Left lung (tissue), 10 donors: ENCODE measurements around the gene TSPAN5. TPM values are rescaled to one million over a fixed set of nuclear protein-coding genes. Genes with fewer than 3 reads are reported as not detected.

Experiments used
- ATAC-seq: fragments of 200-7000 bp; cut with Tn5 transposase; one replicate; pipeline ENCODE4 v1.9.1; 2020; ENCODE audit warnings: moderate library complexity
- DNase-seq, 4 donors: peaks; one replicate each; pipeline ENCODE4 v3.0.0-alpha.2; 2013 to 2020
- H3K27ac ChIP-seq, 2 donors: fragments of 200-600 bp; sonication (generic) in 1 of 2; one replicate each; pipeline versions ENCODE4 v1.5.0 to v1.8.0; 2020 to 2021
- H3K27me3 ChIP-seq, 2 donors: fragments of 200-600 bp; sonication (generic) in 1 of 2; one replicate each; pipeline versions ENCODE4 v1.5.0 to v1.8.0; 2020 to 2021
- H3K36me3 ChIP-seq, 2 donors: fragments of 200-600 bp; sonication (generic) in 1 of 2; one replicate each; pipeline versions ENCODE4 v1.5.0 to v1.8.0; 2020 to 2021
- H3K4me1 ChIP-seq, 2 donors: fragments of 200-600 bp; one replicate each; pipeline ENCODE4 v1.8.0; 2021
- H3K4me3 ChIP-seq, 2 donors: fragments of 200-600 bp; sonication (generic) in 1 of 2; one replicate each; pipeline versions ENCODE4 v1.5.0 to v1.8.0; 2020 to 2021; ENCODE audit warnings: mild to moderate bottlenecking in 1 of 2
- H3K9me3 ChIP-seq, 2 donors: fragments of 200-600 bp; sonication (generic) in 1 of 2; one replicate each; pipeline versions ENCODE4 v1.5.0 to v1.8.0; 2020 to 2021
- intact Hi-C, 2 donors: fragments of 100-400 bp; cut with DNase I; formaldehyde crosslinking; loops; one replicate each; pipeline versions ENCODE4 v1.11.2 to v1.14.2; 2022
- polyA plus RNA-seq, 6 donors: library from polyadenylated mRNA; unstranded; fragments of 120-200 nt; gene quantifications; one replicate each; pipeline ENCODE4 v1.2.1, GENCODE V29; 2013; ENCODE audit not compliant: insufficient read length in 6 of 6
- total RNA-seq, 2 donors: library from RNA; stranded (reverse); fragmentation: NEBNext Ultra II Directional; extraction: Animal tissue kit (Norgen Biotek cat#: 25700); gene quantifications; one replicate each; pipeline ENCODE4 v1.2.1, GENCODE V29; 2021
- TF ChIP-seq, protein P1 (sequence below), 2 donors: fragments of 200-600 bp; sonication (generic) in 1 of 2; IDR thresholded peaks; one replicate each; pipeline versions ENCODE4 v1.5.0 to v1.8.0; 2021; ENCODE audit warnings: antibody characterized with exemption in 2 of 2
- donor health status: DM: no; HTN: yes; CAD: no.
- donor health status: DM: no; HTN: no; CAD: no.

TSPAN5 gene
- total and polyA plus RNA-seq, 8 donors: 11.9 to 36.5 (median 31.7) TPM

DNA sequence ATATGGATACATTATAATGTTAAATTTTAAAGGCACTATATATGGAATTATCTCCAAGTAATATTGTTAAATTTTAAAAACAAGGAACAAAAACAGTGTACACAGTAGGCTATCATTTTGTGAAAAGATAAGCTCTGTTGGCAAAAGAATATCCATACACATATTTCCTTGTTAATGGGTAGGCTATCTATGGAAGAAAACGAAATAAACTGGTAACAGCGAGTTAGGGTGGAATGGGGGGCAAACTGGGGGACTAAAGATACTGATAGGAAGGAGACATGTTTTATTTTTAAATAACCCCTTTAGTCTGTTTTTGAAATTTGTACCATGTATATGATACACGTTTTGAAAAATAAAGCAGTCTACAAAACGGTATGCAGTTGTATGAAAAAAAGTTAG is 3.6 kb upstream of the TSPAN5 start:
- no peaks in the 10 kb centered on the region for H3K36me3 ChIP-seq
- H3K4me1 ChIP-seq: peaks cover 6 to 24% of the 10 kb centered on the region in 2 donors
- H3K4me3 ChIP-seq: no peak overlapping the region
- H3K27me3 ChIP-seq: peaks cover 0 to 29% of the 10 kb centered on the region in 2 donors
- DNase-seq: no peak
- H3K9me3 ChIP-seq: no peaks in the 10 kb centered on the region
- no peak overlapping the region for H3K27ac ChIP-seq
- ATAC-seq: no peak
- intact Hi-C loops: loop anchor here in 1 of 2 donors (10.0 kb wide), 1 partner anchor 187 kb away; no protein-coding TSS in a partner anchor
- TF ChIP-seq, protein P1, sequence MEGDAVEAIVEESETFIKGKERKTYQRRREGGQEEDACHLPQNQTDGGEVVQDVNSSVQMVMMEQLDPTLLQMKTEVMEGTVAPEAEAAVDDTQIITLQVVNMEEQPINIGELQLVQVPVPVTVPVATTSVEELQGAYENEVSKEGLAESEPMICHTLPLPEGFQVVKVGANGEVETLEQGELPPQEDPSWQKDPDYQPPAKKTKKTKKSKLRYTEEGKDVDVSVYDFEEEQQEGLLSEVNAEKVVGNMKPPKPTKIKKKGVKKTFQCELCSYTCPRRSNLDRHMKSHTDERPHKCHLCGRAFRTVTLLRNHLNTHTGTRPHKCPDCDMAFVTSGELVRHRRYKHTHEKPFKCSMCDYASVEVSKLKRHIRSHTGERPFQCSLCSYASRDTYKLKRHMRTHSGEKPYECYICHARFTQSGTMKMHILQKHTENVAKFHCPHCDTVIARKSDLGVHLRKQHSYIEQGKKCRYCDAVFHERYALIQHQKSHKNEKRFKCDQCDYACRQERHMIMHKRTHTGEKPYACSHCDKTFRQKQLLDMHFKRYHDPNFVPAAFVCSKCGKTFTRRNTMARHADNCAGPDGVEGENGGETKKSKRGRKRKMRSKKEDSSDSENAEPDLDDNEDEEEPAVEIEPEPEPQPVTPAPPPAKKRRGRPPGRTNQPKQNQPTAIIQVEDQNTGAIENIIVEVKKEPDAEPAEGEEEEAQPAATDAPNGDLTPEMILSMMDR (IDR thresholded peaks at IDR 0.05): no peak

DNA sequence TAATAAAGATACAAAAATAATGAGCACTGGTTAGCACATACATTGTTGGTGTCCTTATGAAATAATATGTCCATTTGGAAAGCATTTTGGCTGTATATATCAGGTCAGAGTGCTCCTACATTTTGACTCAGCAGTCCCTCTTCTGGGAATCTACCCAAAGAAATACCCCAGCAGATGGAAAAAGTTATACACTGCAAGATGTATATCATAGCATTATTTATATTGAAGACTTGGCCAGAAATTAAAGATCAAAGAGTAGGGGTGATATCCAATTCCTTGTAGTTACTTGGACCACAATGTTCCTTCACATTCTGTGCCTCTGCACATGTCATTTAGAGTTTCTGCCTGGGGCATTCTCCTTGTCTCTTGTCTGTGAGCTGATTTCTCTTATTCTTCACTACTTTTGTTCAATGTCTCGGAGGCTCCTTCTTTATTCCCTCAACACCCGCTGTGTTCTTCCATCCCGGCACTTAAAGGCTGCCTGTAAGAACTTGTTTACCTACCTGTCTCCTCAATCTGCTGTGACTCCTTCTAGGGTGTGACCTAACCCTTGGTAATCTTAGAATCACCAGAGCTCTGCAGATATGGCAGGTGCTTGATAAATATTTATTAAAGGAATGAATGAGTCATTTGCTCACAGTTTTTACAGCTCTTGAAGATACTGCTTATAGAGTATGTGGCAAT is 3.1 kb upstream of the TSPAN5 start:
- TF ChIP-seq, protein P1 (IDR thresholded peaks at IDR 0.05): no peak
- DNase-seq (peak in 2 of 4 donors; percentile 52 to 60), ATAC-seq (peak; percentile 36)
- Histone ChIP-seq H3K4me3 (no peak overlapping the region), H3K4me1 (peaks cover 11 to 29% of the 10 kb centered on the region in 2 donors), H3K9me3 (no peaks in the 10 kb centered on the region), H3K27me3 (peaks cover 0 to 32% of the 10 kb centered on the region in 2 donors), H3K27ac (peak overlapping the region in 1 of 2 donors; percentile 9), H3K36me3 (no peaks in the 10 kb centered on the region)
- intact Hi-C loops: loop anchor here in 1 of 2 donors (10.0 kb wide), 1 partner anchor 187 kb away; no protein-coding TSS in a partner anchor

DNA sequence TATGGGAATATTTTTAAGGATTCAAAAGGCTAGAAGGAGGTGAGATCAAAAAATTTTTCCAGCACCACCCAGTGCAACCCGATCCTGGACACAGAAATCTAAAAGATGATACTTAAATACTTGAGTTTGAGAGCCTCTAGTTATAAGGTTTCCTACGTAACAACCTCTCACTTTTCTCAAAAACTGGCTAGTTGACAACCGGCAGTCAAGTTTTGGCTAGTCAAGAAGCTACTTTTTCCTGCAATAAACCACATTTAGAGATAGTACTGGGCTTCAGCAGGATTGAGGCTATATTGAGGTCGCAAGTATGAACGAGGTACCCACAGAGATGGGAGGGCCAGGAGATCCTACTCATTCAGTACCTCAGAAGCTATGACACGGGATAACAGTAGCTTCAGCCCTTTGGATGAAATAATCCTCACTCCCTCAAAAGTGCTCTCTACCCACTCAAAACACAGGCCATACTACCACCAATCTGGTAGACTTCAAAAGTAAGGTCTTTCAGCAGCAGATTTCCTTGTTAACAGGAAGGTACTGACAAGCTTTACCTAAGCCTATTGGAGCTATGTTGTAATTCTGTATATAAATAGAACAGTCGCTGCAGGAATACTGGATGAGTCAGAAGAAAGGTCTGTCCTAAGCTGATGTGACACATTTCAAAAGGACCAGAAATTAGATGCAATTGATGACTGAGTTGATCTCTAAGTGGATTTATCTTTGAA is 1.5 kb upstream of the TSPAN5 start:
- intact Hi-C loops: loop anchor here in 1 of 2 donors (10.0 kb wide), 1 partner anchor 185 kb away; no protein-coding TSS in a partner anchor
- peak overlapping the region in 1 of 2 donors; percentile 55 for H3K4me3 ChIP-seq
- H3K4me1 ChIP-seq: peaks cover 16 to 29% of the 10 kb centered on the region in 2 donors
- H3K27me3 ChIP-seq: peaks cover 0 to 39% of the 10 kb centered on the region in 2 donors
- TF ChIP-seq, protein P1 (IDR thresholded peaks at IDR 0.05): no peak
- H3K27ac ChIP-seq: peak overlapping the region in 1 of 2 donors; percentile 87
- no peaks in the 10 kb centered on the region for H3K9me3 ChIP-seq
- DNase-seq (no peak), ATAC-seq (peak; percentile 35)
- H3K36me3 ChIP-seq: no peaks in the 10 kb centered on the region

DNA sequence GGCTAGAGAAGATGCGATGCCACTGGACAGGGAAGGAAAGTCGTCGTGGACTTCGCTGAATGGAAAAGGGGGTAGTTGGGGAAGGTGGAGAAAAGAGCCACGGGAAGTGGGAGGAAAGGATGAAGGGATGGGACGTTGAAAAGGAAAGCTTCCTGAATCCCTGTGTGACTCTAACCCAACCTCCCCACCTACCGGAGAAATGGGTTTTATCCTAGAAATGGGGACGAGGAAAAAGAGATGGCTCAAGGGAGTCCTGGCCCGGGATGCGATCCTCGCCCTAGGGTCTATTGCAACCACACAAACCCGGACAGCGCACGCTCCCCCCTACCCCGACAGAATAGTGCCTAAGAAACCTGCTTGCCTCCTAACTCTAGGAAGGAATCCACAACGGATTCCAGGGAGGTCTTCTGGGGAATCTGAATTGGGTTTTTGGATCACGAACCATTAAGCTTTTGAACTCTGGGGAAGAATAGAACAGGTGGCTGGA is 738 bp upstream of the TSPAN5 start:
- Histone ChIP-seq H3K4me3 (peak overlapping the region; percentile 55 to 67), H3K9me3 (no peaks in the 10 kb centered on the region), H3K36me3 (no peaks in the 10 kb centered on the region), H3K4me1 (peaks cover 16 to 29% of the 10 kb centered on the region in 2 donors), H3K27me3 (peaks cover 0 to 39% of the 10 kb centered on the region in 2 donors), H3K27ac (peak overlapping the region; percentile 53 to 87)
- intact Hi-C loops: no loop called here
- DNase-seq (peak in 1 of 4 donors; percentile 13), ATAC-seq (peak; percentile 3)
- TF ChIP-seq, protein P1 (IDR thresholded peaks at IDR 0.05): no peak
